Skin of body (tissue), 2 donors: ENCODE data around the gene BSDC1. TPM values are rescaled to one million over a fixed set of nuclear protein-coding genes. Genes with fewer than 3 reads are reported as not detected.
A peak's percentile ranks its signal among the peaks of the same experiment; 100 is the strongest.
"Not testable (repeated sequence)": the region's sequence is repeated elsewhere in the genome, so short reads cannot be mapped to it uniquely, and the experiment has no call there.

Experiments
- DNase-seq: peaks from one replicate; lab custom pipeline; 2025; lab: John Stamatoyannopoulos, UW
- total RNA-seq: library from RNA; depleted of rRNA; stranded (reverse); fragments of >200 nt; gene quantifications from one replicate; pipeline ENCODE4 v1.2.3, GENCODE V29; 2014

Gene BSDC1
- total RNA-seq, 1 donor from 2014 or later, result 49.8 TPM

- no peak for DNase-seq
These were observed 33.0 kb downstream of the BSDC1 start for GRCh38 chr1:32361308-32361673.

- DNase-seq, result no peak
These were observed 35.8 kb downstream of the BSDC1 start for GRCh38 chr1:32358435-32358834.

GRCh38 chr1:32357614-32358013 is 36.6 kb downstream of the BSDC1 start:
- DNase-seq, result no peak

GRCh38 chr1:32356478-32356877 is 37.8 kb downstream of the BSDC1 start:
- DNase-seq, result no peak

GRCh38 chr1:32355778-32356177 is 38.5 kb downstream of the BSDC1 start:
- DNase-seq, result not testable (repeated sequence)

GRCh38 chr1:32353886-32354570 is 40.2 kb downstream of the BSDC1 start:
- DNase-seq, result no peak

- DNase-seq, result no peak
These were observed 40.8 kb downstream of the BSDC1 start for GRCh38 chr1:32353431-32353830.

- DNase-seq, result no peak
These were observed 41.3 kb downstream of the BSDC1 start for GRCh38 chr1:32352831-32353383.

- DNase-seq, result no peak
These were observed 41.9 kb downstream of the BSDC1 start for GRCh38 chr1:32352239-32352745.

GRCh38 chr1:32351399-32352238 is 42.6 kb downstream of the BSDC1 start:
- DNase-seq, result peak; percentile 94

GRCh38 chr1:32350785-32351398 is 43.3 kb downstream of the BSDC1 start:
- DNase-seq, result no peak

- no peak for DNase-seq
These were observed 45.0 kb downstream of the BSDC1 start for GRCh38 chr1:32349211-32349708.

- no peak for DNase-seq
These were observed 47.6 kb downstream of the BSDC1 start for GRCh38 chr1:32346532-32347157.

- no peak for DNase-seq
These were observed 48.9 kb downstream of the BSDC1 start for GRCh38 chr1:32345289-32345827.

GRCh38 chr1:32342704-32343103 is 51.5 kb downstream of the BSDC1 start:
- no peak for DNase-seq

GRCh38 chr1:32341971-32342370 is 52.3 kb downstream of the BSDC1 start:
- DNase-seq, result no peak

GRCh38 chr1:32341186-32341757 is 53.0 kb downstream of the BSDC1 start:
- DNase-seq, result no peak

GRCh38 chr1:32339363-32339978 is 54.8 kb downstream of the BSDC1 start:
- no peak for DNase-seq

- DNase-seq, result no peak
These were observed 55.5 kb downstream of the BSDC1 start for GRCh38 chr1:32338637-32339145.
